Breast epithelium (tissue), 3 donors: ENCODE results near the gene ALOX5.
"Not testable (repeated sequence)": the region's sequence is repeated elsewhere in the genome, so short reads cannot be mapped to it uniquely, and the experiment has no call there.

Experiments
- CTCF ChIP-seq, 3 donors: fragments of 450-650 bp; IDR thresholded peaks; one replicate each; pipeline ENCODE4 v1.5.1; 2016 to 2017; ENCODE audit warnings: antibody characterized with exemption in 3 of 3, mild to moderate bottlenecking in 3 of 3, moderate library complexity in 3 of 3
- POLR2A ChIP-seq: fragments of 450-650 bp; IDR thresholded peaks from one replicate; pipeline ENCODE4 v1.6.1; 2016; ENCODE audit warnings: antibody characterized with exemption, mild to moderate bottlenecking, moderate library complexity
- POLR2AphosphoS5 ChIP-seq, 3 donors: sonication (generic); formaldehyde crosslinking; IDR thresholded peaks; one replicate each; pipeline ENCODE4 v1.6.1; 2017; ENCODE audit warnings: antibody characterized with exemption in 3 of 3

- TF ChIP-seq CTCF (IDR thresholded peaks at IDR 0.05); POLR2AphosphoS5 (IDR thresholded peaks at IDR 0.05); POLR2A: not testable (repeated sequence)
These were observed 25.7 kb upstream of the ALOX5 start for GRCh38 chr10:45348196-45348765.
